ENCODE measurements around the gene NOS3.
A peak's percentile ranks its signal among the peaks of the same experiment; 100 is the strongest.

The NOS3 gene

DNA sequence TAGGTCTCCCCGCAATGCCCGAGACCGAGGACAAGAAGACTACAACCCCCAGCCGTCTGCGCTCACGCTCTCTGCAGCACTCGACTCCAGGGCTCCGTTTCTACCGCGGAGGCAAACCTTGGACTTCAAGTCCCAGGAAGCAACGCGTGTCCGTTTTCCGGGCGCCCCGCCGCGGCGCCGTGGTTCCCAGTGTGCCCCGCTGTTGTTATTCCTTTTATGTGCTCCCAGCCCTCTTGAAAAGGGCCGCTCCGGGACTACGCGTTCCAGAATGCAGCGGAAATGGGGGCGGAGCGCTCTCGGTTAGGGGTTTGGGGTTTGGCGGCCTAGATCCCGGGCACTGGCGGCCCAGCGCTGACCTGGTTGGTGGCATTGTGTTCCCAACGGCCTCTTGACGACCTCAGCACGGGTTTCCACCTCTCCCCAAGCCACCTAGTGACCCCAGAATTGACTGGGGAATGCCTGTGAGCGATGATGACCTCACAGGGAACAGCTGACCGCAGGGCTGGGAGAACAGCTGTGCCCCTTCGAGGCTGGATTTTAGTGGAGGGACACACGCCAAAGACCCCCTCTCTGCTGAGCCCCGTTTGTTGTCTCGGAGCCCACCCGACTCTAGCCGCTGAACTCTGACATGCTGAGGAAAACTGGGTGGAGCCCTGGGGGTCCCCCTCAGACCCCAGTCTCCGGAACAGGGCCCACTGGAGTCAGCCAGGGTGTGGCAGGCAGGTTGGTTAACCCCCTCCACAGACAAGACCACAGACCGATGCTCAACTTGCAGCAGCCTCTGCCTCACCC is 67.4 kb downstream of the NOS3 start (continued):
- TF ChIP-seq ZNF211 (tag by site-specific recombination; IDR thresholded peaks at IDR 0.05; ENCODE audit: low read depth) (no peak), ZNF704 (tag by site-specific recombination; IDR thresholded peaks at IDR 0.05) (no peak), ZFP69B (tag by site-specific recombination; IDR thresholded peaks at IDR 0.05) (peak; percentile 13; the same call in 1 of the 2 replicates), ZNF48 (tag by site-specific recombination; IDR thresholded peaks at IDR 0.05) (no peak), ZNF175 (tag by site-specific recombination; IDR thresholded peaks at IDR 0.05) (no peak), ZNF623 (tag by site-specific recombination; IDR thresholded peaks at IDR 0.05) (0 out of 2 replicates have a peak, but pooled peaks have one; percentile 12), GLI2 (tag by site-specific recombination; IDR thresholded peaks at IDR 0.05; ENCODE audit: borderline replicate concordance, low read depth) (no peak), ZNF701 (tag by site-specific recombination; IDR thresholded peaks at IDR 0.05) (no peak), ZNF747 (tag by site-specific recombination; IDR thresholded peaks at IDR 0.05) (no peak), ZNF488 (tag by site-specific recombination; IDR thresholded peaks at IDR 0.05) (no peak), ZBTB48 (tag by site-specific recombination; IDR thresholded peaks at IDR 0.05) (peak; percentile 96), ZNF776 (tag by site-specific recombination; IDR thresholded peaks at IDR 0.05; ENCODE audit: borderline replicate concordance) (no peak), ZNF174 (tag by site-specific recombination; IDR thresholded peaks at IDR 0.05) (no peak), ZNF24 (tag by site-specific recombination; IDR thresholded peaks at IDR 0.05) (peak; percentile 69), ZNF140 (tag by site-specific recombination; IDR thresholded peaks at IDR 0.05) (no peak), MEIS1 (CRISPR knock-in tag; IDR thresholded peaks at IDR 0.05; ENCODE audit: borderline replicate concordance) (no peak), RBAK (tag by site-specific recombination; IDR thresholded peaks at IDR 0.05) (no peak), KLF16 (tag by site-specific recombination; IDR thresholded peaks at IDR 0.05) (peak; percentile 52), ZNF600 (tag by site-specific recombination; IDR thresholded peaks at IDR 0.05) (peak; percentile 81), ZNF664 (tag by site-specific recombination; IDR thresholded peaks at IDR 0.05) (no peak), ZNF114 (tag by site-specific recombination; IDR thresholded peaks at IDR 0.05) (no peak), ZBTB1 (tag by site-specific recombination; IDR thresholded peaks at IDR 0.05) (no peak), ZNF121 (tag by site-specific recombination; IDR thresholded peaks at IDR 0.05) (no peak), ZNF335 (tag by site-specific recombination; conservative IDR thresholded peaks at IDR 0.05) (peak; percentile 87), ZBTB21 (tag by site-specific recombination; IDR thresholded peaks at IDR 0.05) (peak; percentile 93), ZSCAN16 (tag by site-specific recombination; IDR thresholded peaks at IDR 0.05) (no peak), ZNF785 (tag by site-specific recombination; IDR thresholded peaks at IDR 0.05) (0 out of 2 replicates have a peak, but pooled peaks have one; percentile 23), ZXDB (tag by site-specific recombination; IDR thresholded peaks at IDR 0.05) (peak; percentile 94), ZNF571 (tag by site-specific recombination; IDR thresholded peaks at IDR 0.05) (no peak), ZBTB49 (tag by site-specific recombination; IDR thresholded peaks at IDR 0.05; ENCODE audit: low read depth) (no peak), TCF7L2 (IDR thresholded peaks at IDR 0.05; ENCODE audit: borderline replicate concordance, low read depth, low read length) (peak; percentile 100), ZFP3 (tag by site-specific recombination; IDR thresholded peaks at IDR 0.05; ENCODE audit: low read depth) (no peak), ZNF777 (tag by site-specific recombination; IDR thresholded peaks at IDR 0.05; ENCODE audit: borderline replicate concordance) (no peak), ZNF837 (tag by site-specific recombination; IDR thresholded peaks at IDR 0.05) (no peak), OSR2 (tag by site-specific recombination; IDR thresholded peaks at IDR 0.05) (no peak), ZNF19 (tag by site-specific recombination; IDR thresholded peaks at IDR 0.05; ENCODE audit: low read depth) (no peak)

All from HEK293 (cell line).